ENCODE data around the gene CTPS1.

The CTPS1 gene

DNA sequence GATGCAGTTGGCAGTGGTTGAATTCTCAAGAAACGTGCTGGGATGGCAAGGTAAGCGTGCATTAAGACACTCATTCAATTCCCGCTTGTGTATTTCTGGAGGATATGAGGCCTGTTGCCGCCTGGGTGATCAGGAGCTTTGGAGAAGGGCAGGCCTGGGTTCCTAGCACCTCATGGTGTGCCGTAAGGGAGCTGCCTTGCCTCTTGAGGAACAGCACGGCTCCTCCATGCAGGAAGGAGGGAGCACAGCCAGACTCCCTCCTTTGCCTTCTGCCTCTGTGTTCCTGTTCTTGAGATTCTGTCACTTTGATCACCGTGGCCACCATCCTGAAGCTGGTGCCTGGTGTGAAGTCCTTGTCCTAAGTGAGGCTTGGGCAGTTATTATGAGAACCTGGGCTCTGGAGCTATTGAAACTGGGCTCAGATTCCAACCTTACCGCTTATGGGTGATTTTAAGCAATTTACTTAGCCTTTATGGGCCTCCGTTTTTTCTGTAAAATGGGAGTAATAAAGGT, 23.7 kb downstream of the CTPS1 start:
- in situ Hi-C loops (cut with MboI; ENCODE audit: low sequenced_read_pairs, unreplicated experiment) = no loop called here
- TF ChIP-seq, protein P1, sequence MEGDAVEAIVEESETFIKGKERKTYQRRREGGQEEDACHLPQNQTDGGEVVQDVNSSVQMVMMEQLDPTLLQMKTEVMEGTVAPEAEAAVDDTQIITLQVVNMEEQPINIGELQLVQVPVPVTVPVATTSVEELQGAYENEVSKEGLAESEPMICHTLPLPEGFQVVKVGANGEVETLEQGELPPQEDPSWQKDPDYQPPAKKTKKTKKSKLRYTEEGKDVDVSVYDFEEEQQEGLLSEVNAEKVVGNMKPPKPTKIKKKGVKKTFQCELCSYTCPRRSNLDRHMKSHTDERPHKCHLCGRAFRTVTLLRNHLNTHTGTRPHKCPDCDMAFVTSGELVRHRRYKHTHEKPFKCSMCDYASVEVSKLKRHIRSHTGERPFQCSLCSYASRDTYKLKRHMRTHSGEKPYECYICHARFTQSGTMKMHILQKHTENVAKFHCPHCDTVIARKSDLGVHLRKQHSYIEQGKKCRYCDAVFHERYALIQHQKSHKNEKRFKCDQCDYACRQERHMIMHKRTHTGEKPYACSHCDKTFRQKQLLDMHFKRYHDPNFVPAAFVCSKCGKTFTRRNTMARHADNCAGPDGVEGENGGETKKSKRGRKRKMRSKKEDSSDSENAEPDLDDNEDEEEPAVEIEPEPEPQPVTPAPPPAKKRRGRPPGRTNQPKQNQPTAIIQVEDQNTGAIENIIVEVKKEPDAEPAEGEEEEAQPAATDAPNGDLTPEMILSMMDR (IDR thresholded peaks at IDR 0.05; ENCODE audit: borderline replicate concordance, control extremely low read depth, extremely low read depth, insufficient read depth, missing control alignments) = no peak
- DNase-seq (ENCODE audit: low spot score) = no peak

DNA sequence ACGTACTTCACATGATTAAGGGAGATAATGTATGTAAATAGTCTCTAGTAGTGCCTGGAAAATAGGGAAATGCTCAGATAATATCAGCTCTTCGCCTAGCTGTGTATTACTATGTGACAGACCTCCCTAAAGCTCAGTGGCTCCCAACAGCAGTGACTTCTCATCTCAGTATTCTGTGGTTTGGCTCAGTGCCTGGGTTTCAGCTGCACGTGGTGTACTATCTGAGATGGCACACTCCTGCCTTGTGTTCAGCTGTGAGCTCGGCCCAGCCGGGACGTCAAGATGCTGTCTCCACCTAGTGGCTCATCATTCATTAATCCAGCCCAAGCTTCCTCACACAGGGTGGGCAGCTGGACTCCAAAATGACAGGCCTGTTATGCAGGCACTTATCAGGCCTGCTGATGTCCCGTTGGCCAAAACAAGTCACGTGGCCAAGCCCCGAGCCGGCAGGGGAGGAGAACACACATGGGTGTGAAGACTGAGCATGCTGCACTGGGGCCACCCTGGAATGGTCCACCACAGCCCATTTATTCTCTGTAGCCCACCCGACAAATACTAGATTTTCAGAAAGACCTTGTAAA, 24.2 kb downstream of the CTPS1 start:
- DNase-seq (ENCODE audit: low spot score) = peak; percentile 80
- in situ Hi-C loops (cut with MboI; ENCODE audit: low sequenced_read_pairs, unreplicated experiment) = no loop called here
- TF ChIP-seq, protein P1 (IDR thresholded peaks at IDR 0.05; ENCODE audit: borderline replicate concordance, control extremely low read depth, extremely low read depth, insufficient read depth, missing control alignments) = peak; percentile 50

DNA sequence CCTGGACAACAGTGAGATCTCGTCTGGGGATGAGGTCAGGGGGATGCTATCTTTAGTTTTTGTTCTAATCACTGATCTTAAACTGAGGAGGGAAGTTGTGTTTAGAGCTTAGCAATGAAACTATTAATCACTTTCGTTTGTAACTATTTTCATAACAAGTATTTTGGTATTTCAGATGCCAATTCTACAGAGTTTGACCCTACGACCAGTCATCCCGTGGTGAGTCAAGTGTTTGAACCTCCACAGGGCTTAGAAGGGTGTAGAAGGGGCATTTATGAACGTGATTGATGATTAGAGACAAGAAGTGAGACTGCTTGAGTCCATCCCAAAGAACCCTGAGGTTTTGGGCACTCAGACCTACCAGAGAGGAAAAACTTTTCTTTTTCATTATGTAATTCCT, 26.4 kb downstream of the CTPS1 start:
- DNase-seq (ENCODE audit: low spot score) = no peak
- TF ChIP-seq, protein P1 (IDR thresholded peaks at IDR 0.05; ENCODE audit: borderline replicate concordance, control extremely low read depth, extremely low read depth, insufficient read depth, missing control alignments) = no peak
- in situ Hi-C loops (cut with MboI; ENCODE audit: low sequenced_read_pairs, unreplicated experiment) = no loop called here

DNA sequence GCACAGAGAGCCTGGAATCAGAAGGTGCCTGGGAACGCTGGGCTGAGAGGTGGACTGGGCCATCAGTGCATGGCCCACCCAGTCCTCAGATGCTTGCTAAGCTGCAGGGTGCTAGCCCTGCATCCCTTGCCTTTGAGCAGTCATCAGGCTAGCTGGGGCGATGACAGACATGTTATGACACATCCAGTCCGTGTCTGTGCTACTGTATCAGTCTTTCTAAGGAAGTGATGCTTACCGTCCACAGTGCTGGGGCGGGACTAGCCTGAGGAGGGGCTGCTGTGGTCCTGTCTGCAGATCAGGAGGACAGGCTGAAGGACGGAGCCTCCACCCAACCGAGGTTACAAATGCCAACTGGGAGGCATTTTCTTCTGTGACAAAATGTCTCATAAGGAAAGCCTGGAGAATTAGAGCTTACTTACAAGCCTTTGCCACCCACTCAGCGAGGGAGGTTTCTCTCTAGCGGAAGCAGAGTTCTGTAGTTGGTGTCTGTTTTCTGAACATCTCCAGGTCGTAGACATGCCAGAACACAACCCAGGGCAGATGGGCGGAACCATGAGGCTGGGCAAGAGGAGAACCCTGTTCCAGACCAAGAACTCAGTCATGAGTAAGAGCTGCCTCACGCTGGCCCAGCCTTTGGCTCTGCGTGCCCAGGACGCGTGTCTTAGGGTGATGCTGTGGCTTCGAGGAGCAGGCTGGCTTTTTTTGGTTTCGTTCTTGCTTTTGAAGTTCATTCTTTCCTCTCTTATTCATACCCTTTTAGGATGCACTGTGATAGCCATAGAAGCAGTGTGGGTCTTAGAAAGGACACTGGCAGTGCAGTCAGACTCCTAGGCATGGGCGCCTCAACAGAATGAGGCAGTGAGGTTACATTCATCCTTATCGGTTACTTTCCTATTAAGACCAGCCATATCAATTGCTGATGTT, 27.7 kb downstream of the CTPS1 start:
- TF ChIP-seq, protein P1 (IDR thresholded peaks at IDR 0.05; ENCODE audit: borderline replicate concordance, control extremely low read depth, extremely low read depth, insufficient read depth, missing control alignments) = no peak
- in situ Hi-C loops (cut with MboI; ENCODE audit: low sequenced_read_pairs, unreplicated experiment) = no loop called here
- DNase-seq (ENCODE audit: low spot score) = no peak

DNA sequence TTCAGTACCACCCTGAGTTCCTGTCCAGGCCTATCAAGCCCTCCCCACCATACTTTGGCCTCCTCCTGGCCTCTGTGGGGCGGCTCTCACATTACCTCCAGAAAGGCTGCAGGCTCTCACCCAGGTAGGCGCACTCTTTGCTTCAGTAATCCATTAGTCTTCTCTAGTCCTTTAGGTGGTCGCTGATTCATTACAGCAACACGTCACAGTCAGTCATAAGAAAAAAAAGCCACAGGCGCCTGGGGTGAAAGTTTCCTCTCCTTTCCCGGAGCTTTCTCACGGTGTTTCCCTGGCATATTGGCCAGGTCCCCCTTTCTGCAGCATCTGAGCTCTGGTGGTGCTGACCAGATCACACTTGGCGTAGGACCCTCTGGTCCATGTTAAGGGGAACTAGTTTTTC, 30.0 kb downstream of the CTPS1 start:
- in situ Hi-C loops (cut with MboI; ENCODE audit: low sequenced_read_pairs, unreplicated experiment) = no loop called here
- TF ChIP-seq, protein P1 (IDR thresholded peaks at IDR 0.05; ENCODE audit: borderline replicate concordance, control extremely low read depth, extremely low read depth, insufficient read depth, missing control alignments) = no peak

DNA sequence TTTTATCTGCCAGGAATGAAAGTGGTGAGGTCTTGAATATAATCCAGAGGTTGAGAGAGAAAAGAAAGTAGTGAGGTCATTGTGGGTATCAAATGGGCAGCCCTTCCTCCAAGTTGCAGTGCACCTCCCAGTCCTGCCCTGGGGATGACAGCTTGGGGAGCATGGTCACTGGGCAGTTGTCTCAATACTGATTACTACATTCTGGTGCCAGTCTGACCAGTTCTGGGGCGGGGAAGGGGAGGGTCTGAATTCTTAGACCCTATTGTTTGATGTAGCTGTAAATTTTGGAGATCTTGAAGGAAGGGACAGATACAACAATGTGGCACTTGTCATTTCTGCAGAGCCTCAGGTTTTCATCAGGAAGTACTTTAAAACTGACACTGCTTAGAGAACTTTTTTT, 30.8 kb downstream of the CTPS1 start:
- in situ Hi-C loops (cut with MboI; ENCODE audit: low sequenced_read_pairs, unreplicated experiment) = no loop called here
- DNase-seq (ENCODE audit: low spot score) = no peak

More for the DNA sequence above, 30.0 kb downstream of the CTPS1 start:
- no peak for DNase-seq (ENCODE audit: low spot score)

More for the DNA sequence above, 30.8 kb downstream of the CTPS1 start:
- TF ChIP-seq, protein P1 (IDR thresholded peaks at IDR 0.05; ENCODE audit: borderline replicate concordance, control extremely low read depth, extremely low read depth, insufficient read depth, missing control alignments) = no peak
